GM12878 (cell line): ENCODE measurements around the gene AASDH.

Experiments used
- CBX3 ChIP-seq: fragments of 200-600 bp; sonication (generic); IDR thresholded peaks from 2 replicates; pipeline ENCODE4 v1.6.1; 2016; ENCODE audit warnings: low read depth, borderline replicate concordance
- SREBF2 ChIP-seq: IDR thresholded peaks from 2 replicates; pipeline ENCODE4 v1.6.1; 2012; ENCODE audit warnings: mild to moderate bottlenecking, low read length
- TF ChIP-seq, protein P1 (sequence below): fragments of 450-650 bp; IDR thresholded peaks from 2 replicates; pipeline ENCODE4 v1.6.1; 2016; ENCODE audit warnings: mild to moderate bottlenecking
- TF ChIP-seq, protein P2 (sequence below), 3 experiments: IDR thresholded peaks in 2 of 3; conservative IDR thresholded peaks in 1 of 3; 2 replicates each; pipeline ENCODE4 v1.5.1; 2011; ENCODE audit warnings: low read depth in 3 of 3, low read length in 3 of 3, mild to moderate bottlenecking in 3 of 3, control low read depth in 2 of 3, moderate library complexity in 2 of 3, inconsistent platforms in 1 of 3, mixed read lengths in 1 of 3; ENCODE audit not compliant: control insufficient read depth in 2 of 3, insufficient read depth in 1 of 3; ENCODE audit errors: extremely low read depth in 1 of 3

- TF ChIP-seq CBX3 (no peak), SREBF2 (no peak)
- TF ChIP-seq, protein P1, sequence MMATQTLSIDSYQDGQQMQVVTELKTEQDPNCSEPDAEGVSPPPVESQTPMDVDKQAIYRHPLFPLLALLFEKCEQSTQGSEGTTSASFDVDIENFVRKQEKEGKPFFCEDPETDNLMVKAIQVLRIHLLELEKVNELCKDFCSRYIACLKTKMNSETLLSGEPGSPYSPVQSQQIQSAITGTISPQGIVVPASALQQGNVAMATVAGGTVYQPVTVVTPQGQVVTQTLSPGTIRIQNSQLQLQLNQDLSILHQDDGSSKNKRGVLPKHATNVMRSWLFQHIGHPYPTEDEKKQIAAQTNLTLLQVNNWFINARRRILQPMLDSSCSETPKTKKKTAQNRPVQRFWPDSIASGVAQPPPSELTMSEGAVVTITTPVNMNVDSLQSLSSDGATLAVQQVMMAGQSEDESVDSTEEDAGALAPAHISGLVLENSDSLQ, result no peak
- TF ChIP-seq, protein P2, sequence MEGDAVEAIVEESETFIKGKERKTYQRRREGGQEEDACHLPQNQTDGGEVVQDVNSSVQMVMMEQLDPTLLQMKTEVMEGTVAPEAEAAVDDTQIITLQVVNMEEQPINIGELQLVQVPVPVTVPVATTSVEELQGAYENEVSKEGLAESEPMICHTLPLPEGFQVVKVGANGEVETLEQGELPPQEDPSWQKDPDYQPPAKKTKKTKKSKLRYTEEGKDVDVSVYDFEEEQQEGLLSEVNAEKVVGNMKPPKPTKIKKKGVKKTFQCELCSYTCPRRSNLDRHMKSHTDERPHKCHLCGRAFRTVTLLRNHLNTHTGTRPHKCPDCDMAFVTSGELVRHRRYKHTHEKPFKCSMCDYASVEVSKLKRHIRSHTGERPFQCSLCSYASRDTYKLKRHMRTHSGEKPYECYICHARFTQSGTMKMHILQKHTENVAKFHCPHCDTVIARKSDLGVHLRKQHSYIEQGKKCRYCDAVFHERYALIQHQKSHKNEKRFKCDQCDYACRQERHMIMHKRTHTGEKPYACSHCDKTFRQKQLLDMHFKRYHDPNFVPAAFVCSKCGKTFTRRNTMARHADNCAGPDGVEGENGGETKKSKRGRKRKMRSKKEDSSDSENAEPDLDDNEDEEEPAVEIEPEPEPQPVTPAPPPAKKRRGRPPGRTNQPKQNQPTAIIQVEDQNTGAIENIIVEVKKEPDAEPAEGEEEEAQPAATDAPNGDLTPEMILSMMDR (IDR thresholded peaks at IDR 0.05 in 2 of 3, conservative IDR thresholded peaks at IDR 0.05 in 1 of 3; ENCODE audit: control insufficient read depth in 2 of 3, extremely low read depth in 1 of 3, insufficient read depth in 1 of 3, low read depth in 3 of 3, low read length in 3 of 3), result no peak
Measured at GRCh38 chr4:56289934-56290333, 97.4 kb downstream of the AASDH start.
